GM13977 (cell line): ENCODE data around the gene SNX19.

Experiments
- DNase-seq: peaks from one replicate; pipeline ENCODE4 v3.0.0; 2012; ENCODE audit warnings: low spot score
- in situ Hi-C: fragments of 300-500 bp; cut with MboI; formaldehyde crosslinking; loops from one replicate; pipeline ENCODE4 v1.12.0; 2022; ENCODE audit warnings: low sequenced_read_pairs, low pct_unique_long_range_greater_than_20kb, mixed read lengths, inconsistent platforms; ENCODE audit not compliant: unreplicated experiment
- TF ChIP-seq, protein P1 (sequence below): IDR thresholded peaks from 2 replicates; pipeline ENCODE4 v1.5.1; 2012; ENCODE audit warnings: mild to moderate bottlenecking, control low read depth; ENCODE audit not compliant: insufficient read depth; ENCODE audit errors: extremely low read depth, missing control alignments

Gene SNX19

GRCh38 chr11:130876931-130877915 lies 39.1 kb downstream of the SNX19 start:
- in situ Hi-C loops = no loop called here
- DNase-seq = no peak
- TF ChIP-seq, protein P1, sequence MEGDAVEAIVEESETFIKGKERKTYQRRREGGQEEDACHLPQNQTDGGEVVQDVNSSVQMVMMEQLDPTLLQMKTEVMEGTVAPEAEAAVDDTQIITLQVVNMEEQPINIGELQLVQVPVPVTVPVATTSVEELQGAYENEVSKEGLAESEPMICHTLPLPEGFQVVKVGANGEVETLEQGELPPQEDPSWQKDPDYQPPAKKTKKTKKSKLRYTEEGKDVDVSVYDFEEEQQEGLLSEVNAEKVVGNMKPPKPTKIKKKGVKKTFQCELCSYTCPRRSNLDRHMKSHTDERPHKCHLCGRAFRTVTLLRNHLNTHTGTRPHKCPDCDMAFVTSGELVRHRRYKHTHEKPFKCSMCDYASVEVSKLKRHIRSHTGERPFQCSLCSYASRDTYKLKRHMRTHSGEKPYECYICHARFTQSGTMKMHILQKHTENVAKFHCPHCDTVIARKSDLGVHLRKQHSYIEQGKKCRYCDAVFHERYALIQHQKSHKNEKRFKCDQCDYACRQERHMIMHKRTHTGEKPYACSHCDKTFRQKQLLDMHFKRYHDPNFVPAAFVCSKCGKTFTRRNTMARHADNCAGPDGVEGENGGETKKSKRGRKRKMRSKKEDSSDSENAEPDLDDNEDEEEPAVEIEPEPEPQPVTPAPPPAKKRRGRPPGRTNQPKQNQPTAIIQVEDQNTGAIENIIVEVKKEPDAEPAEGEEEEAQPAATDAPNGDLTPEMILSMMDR = no peak

GRCh38 chr11:130876100-130876499 lies 40.2 kb downstream of the SNX19 start:
- TF ChIP-seq, protein P1 = no peak
- in situ Hi-C loops = no loop called here

GRCh38 chr11:130874955-130875531 lies 41.2 kb downstream of the SNX19 start:
- TF ChIP-seq, protein P1 = no peak
- no peak for DNase-seq
- in situ Hi-C loops = loop anchor here (25.0 kb wide), 1 partner anchor 663 kb away; no protein-coding TSS in a partner anchor

More at GRCh38 chr11:130876100-130876499, 40.2 kb downstream of the SNX19 start:
- DNase-seq = no peak

GRCh38 chr11:130874396-130874795 lies 41.9 kb downstream of the SNX19 start:
- TF ChIP-seq, protein P1 = no peak
- no peak for DNase-seq
- in situ Hi-C loops = loop anchor here (25.0 kb wide), 1 partner anchor 662 kb away; no protein-coding TSS in a partner anchor

DNA sequence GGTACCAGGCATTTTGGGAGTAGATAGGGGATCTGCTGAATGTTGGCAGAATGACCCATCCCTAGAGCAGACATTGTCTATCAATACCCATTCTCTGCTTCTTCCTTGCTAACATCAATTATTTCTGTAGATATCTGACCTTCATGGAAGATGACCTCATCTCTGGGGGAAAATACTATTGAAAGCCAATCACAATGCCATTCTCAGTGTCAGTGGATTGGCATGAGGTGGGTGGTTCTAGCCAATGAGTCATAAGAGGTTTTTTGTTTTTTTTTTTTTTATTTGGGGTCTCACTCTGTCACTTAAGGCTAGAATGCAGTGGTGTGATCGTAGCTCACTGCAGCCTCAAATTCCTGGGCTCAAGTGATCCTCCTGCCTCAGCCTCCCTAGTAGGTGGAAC lies 42.5 kb downstream of the SNX19 start:
- no peak for DNase-seq
- in situ Hi-C loops = loop anchor here (25.0 kb wide), 1 partner anchor 661 kb away; no protein-coding TSS in a partner anchor
- TF ChIP-seq, protein P1 = no peak

DNA sequence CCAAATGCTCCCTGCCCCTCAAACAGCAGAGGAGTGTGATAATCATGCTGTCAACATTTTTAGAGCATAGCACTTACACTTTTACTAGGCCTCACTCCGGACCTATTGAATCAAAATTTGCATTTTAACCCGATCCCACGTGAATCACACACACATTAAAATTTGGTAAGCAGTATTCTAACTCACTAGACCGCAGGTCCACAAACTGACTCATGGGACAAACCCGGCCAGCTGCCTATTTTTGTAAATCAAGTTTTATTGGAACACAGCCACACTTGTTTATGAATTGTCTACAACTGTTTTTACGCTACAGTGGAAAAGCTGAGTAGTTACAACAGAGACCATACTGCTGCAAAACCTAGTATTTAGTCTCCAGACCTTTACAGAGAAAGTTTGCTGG lies 43.3 kb downstream of the SNX19 start:
- TF ChIP-seq, protein P1 = no peak
- in situ Hi-C loops = loop anchor here (25.0 kb wide), 1 partner anchor 661 kb away; no protein-coding TSS in a partner anchor
- DNase-seq = no peak
